KMS-11 (cell line): Measurements from ENCODE around the gene LASP1.

Source experiments
- H2AFZ ChIP-seq: fragments of 200-600 bp; sonication (generic); 2 replicates; pipeline ENCODE4 v1.6.1; 2016; ENCODE audit warnings: antibody characterized with exemption, mixed run types, low read depth
- H3K27ac ChIP-seq: fragments of 200-600 bp; sonication (generic); 2 replicates; pipeline ENCODE4 v1.6.1; 2016; ENCODE audit warnings: mild to moderate bottlenecking, mixed run types
- H3K27me3 ChIP-seq: fragments of 200-600 bp; sonication (generic); 2 replicates; pipeline ENCODE4 v1.6.1; 2017; ENCODE audit warnings: mild to moderate bottlenecking, low read depth, mixed run types, moderate library complexity; ENCODE audit not compliant: insufficient read depth
- H3K36me3 ChIP-seq: fragments of 200-600 bp; sonication (generic); 2 replicates; pipeline ENCODE4 v1.6.1; 2017; ENCODE audit warnings: mild to moderate bottlenecking, mixed run types; ENCODE audit not compliant: insufficient read depth
- H3K4me1 ChIP-seq: fragments of 200-600 bp; sonication (generic); 2 replicates; pipeline ENCODE4 v1.6.1; 2016; ENCODE audit warnings: mild to moderate bottlenecking, low read depth, mixed run types; ENCODE audit not compliant: poor library complexity, severe bottlenecking
- H3K4me2 ChIP-seq: fragments of 200-600 bp; sonication (generic); 2 replicates; pipeline ENCODE4 v1.7.0; 2016; ENCODE audit warnings: mild to moderate bottlenecking, mixed run types
- H3K4me3 ChIP-seq: fragments of 200-600 bp; sonication (generic); IDR thresholded peaks from 2 replicates; pipeline ENCODE4 v1.6.1; 2017; ENCODE audit warnings: low read depth, low read length, mixed read lengths; ENCODE audit not compliant: insufficient read depth
- H3K79me2 ChIP-seq: fragments of 200-600 bp; sonication (generic); 2 replicates; pipeline ENCODE4 v1.6.1; 2016; ENCODE audit warnings: low read depth, mixed run types; ENCODE audit not compliant: insufficient read depth
- H3K9ac ChIP-seq: fragments of 200-600 bp; sonication (generic); 2 replicates; pipeline ENCODE4 v1.6.1; 2016; ENCODE audit warnings: mild to moderate bottlenecking, mixed run types
- H4K20me1 ChIP-seq: fragments of 200-600 bp; sonication (generic); 2 replicates; pipeline ENCODE4 v1.6.1; 2016; ENCODE audit warnings: mild to moderate bottlenecking, mixed run types; ENCODE audit not compliant: insufficient read depth
- TF ChIP-seq, protein P1 (sequence below): fragments of 200-600 bp; sonication (generic); conservative IDR thresholded peaks from 2 replicates; pipeline ENCODE4 v1.6.1; 2017; ENCODE audit warnings: low read depth, mild to moderate bottlenecking, antibody characterized with exemption, low read length, moderate library complexity, mixed read lengths

The LASP1 gene

DNA sequence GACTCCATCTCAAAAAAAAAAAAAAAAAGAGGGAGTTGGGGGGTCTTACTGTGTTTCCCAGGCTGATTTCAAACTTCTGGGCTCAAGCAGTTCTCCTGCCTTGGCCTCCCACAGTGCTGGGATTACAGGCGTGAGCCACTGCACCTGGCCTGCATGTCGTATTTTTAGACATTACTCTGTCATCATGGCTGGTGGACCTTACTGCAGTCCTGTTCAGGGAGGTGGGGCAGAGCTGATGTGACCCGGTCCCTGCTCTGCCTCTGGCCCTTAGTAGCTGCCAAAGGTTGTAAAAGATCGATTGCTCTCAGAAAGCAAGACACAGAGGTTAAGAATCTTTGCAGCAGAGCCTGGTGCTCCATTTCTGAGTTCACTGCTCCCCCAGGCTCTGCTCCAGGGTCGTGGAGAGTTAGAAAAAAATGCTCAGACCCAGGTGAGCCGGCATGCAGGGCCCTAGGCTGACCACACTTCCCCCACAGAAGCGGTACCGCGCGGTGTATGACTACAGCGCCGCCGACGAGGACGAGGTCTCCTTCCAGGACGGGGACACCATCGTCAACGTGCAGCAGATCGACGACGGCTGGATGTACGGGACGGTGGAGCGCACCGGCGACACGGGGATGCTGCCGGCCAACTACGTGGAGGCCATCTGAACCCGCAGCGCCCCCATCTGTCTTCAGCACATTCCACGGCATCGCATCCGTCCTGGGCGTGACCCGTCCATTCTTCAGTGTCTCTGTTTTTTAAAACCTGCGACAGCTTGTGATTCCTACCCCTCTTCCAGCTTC is 48.5 kb downstream of the LASP1 start:
- no peaks in the 10 kb centered on the region for H3K36me3 ChIP-seq
- H3K79me2 ChIP-seq = no peaks in the 10 kb centered on the region
- no peaks in the 10 kb centered on the region for H4K20me1 ChIP-seq
- H2AFZ ChIP-seq = no peak overlapping the region
- H3K27ac ChIP-seq = no peak overlapping the region
- no peak overlapping the region for H3K4me3 ChIP-seq
- TF ChIP-seq, protein P1, sequence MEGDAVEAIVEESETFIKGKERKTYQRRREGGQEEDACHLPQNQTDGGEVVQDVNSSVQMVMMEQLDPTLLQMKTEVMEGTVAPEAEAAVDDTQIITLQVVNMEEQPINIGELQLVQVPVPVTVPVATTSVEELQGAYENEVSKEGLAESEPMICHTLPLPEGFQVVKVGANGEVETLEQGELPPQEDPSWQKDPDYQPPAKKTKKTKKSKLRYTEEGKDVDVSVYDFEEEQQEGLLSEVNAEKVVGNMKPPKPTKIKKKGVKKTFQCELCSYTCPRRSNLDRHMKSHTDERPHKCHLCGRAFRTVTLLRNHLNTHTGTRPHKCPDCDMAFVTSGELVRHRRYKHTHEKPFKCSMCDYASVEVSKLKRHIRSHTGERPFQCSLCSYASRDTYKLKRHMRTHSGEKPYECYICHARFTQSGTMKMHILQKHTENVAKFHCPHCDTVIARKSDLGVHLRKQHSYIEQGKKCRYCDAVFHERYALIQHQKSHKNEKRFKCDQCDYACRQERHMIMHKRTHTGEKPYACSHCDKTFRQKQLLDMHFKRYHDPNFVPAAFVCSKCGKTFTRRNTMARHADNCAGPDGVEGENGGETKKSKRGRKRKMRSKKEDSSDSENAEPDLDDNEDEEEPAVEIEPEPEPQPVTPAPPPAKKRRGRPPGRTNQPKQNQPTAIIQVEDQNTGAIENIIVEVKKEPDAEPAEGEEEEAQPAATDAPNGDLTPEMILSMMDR = no peak
- no peaks in the 10 kb centered on the region for H3K27me3 ChIP-seq
- H3K4me2 ChIP-seq = no peak overlapping the region
- H3K4me1 ChIP-seq = no peaks in the 10 kb centered on the region
- H3K9ac ChIP-seq = no peak overlapping the region

DNA sequence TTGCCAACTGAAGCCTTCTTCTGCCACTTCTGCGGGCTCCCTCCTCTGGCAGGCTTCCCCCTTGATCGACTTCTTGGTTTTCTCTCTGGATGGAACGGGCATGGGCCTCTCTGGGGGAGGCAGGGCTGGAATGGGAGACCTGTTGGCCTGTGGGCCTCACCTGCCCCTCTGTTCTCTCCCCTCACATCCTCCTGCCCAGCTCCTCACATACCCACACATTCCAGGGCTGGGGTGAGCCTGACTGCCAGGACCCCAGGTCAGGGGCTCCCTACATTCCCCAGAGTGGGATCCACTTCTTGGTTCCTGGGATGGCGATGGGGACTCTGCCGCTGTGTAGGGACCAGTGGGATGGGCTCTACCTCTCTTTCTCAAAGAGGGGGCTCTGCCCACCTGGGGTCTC is 49.1 kb downstream of the LASP1 start:
- Histone ChIP-seq H3K4me2 (no peak overlapping the region), H3K79me2 (no peaks in the 10 kb centered on the region), H3K27ac (no peak overlapping the region), H3K4me1 (no peaks in the 10 kb centered on the region), H3K36me3 (no peaks in the 10 kb centered on the region), H4K20me1 (no peaks in the 10 kb centered on the region), H3K9ac (no peak overlapping the region), H2AFZ (no peak overlapping the region), H3K4me3 (no peak overlapping the region), H3K27me3 (no peaks in the 10 kb centered on the region)
- TF ChIP-seq, protein P1 = no peak

DNA sequence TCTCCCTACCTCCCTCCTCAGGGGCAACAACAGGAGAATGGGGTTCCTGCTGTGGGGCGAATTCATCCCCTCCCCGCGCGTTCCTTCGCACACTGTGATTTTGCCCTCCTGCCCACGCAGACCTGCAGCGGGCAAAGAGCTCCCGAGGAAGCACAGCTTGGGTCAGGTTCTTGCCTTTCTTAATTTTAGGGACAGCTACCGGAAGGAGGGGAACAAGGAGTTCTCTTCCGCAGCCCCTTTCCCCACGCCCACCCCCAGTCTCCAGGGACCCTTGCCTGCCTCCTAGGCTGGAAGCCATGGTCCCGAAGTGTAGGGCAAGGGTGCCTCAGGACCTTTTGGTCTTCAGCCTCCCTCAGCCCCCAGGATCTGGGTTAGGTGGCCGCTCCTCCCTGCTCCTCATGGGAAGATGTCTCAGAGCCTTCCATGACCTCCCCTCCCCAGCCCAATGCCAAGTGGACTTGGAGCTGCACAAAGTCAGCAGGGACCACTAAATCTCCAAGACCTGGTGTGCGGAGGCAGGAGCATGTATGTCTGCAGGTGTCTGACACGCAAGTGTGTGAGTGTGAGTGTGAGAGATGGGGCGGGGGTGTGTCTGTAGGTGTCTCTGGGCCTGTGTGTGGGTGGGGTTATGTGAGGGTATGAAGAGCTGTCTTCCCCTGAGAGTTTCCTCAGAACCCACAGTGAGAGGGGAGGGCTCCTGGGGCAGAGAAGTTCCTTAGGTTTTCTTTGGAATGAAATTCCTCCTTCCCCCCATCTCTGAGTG is 49.6 kb downstream of the LASP1 start:
- Histone ChIP-seq H3K4me2 (no peak overlapping the region), H2AFZ (no peak overlapping the region), H3K36me3 (no peaks in the 10 kb centered on the region), H3K4me1 (no peaks in the 10 kb centered on the region), H3K4me3 (no peak overlapping the region), H3K27ac (no peak overlapping the region), H3K27me3 (no peaks in the 10 kb centered on the region), H3K9ac (no peak overlapping the region), H4K20me1 (no peaks in the 10 kb centered on the region), H3K79me2 (no peaks in the 10 kb centered on the region)
- TF ChIP-seq, protein P1 = no peak

DNA sequence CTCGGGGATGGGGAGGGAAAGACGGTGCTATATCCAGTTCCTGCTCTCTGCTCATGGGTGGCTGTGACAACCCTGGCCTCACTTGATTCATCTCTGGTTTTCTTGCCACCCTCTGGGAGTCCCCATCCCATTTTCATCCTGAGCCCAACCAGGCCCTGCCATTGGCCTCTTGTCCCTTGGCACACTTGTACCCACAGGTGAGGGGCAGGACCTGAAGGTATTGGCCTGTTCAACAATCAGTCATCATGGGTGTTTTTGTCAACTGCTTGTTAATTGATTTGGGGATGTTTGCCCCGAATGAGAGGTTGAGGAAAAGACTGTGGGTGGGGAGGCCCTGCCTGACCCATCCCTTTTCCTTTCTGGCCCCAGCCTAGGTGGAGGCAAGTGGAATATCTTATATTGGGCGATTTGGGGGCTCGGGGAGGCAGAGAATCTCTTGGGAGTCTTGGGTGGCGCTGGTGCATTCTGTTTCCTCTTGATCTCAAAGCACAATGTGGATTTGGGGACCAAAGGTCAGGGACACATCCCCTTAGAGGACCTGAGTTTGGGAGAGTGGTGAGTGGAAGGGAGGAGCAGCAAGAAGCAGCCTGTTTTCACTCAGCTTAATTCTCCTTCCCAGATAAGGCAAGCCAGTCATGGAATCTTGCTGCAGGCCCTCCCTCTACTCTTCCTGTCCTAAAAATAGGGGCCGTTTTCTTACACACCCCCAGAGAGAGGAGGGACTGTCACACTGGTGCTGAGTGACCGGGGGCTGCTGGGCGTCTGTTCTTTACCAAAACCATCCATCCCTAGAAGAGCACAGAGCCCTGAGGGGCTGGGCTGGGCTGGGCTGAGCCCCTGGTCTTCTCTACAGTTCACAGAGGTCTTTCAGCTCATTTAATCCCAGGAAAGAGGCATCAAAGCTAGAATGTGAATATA is 50.8 kb downstream of the LASP1 start:
- no peaks in the 10 kb centered on the region for H3K27me3 ChIP-seq
- no peak overlapping the region for H3K4me2 ChIP-seq
- H3K27ac ChIP-seq = no peak overlapping the region
- no peak overlapping the region for H3K4me3 ChIP-seq
- no peak overlapping the region for H2AFZ ChIP-seq
- H4K20me1 ChIP-seq = no peaks in the 10 kb centered on the region
- peaks cover 1% of the 10 kb centered on the region for H3K4me1 ChIP-seq
- H3K9ac ChIP-seq = no peak overlapping the region
- no peaks in the 10 kb centered on the region for H3K36me3 ChIP-seq
- TF ChIP-seq, protein P1 = no peak
- no peaks in the 10 kb centered on the region for H3K79me2 ChIP-seq
